Suprapubic skin (tissue), 4 donors: ENCODE results near the gene RFPL2. TPM values are rescaled to one million over a fixed set of nuclear protein-coding genes. Genes with fewer than 3 reads are reported as not detected.

ENCODE experiments used
- DNase-seq, 2 donors: peaks; one replicate each; pipeline ENCODE4 v3.0.0-alpha.2; 2019; ENCODE audit warnings: low spot score in 2 of 2
- H3K27ac ChIP-seq: fragments of 200-600 bp; sonication (generic); one replicate; pipeline ENCODE4 v1.5.1; 2019
- H3K27me3 ChIP-seq: fragments of 200-600 bp; sonication (generic); one replicate; pipeline ENCODE4 v1.5.1; 2019
- H3K36me3 ChIP-seq: fragments of 200-600 bp; sonication (generic); one replicate; pipeline ENCODE4 v1.5.1; 2019
- H3K4me1 ChIP-seq: fragments of 200-600 bp; sonication (generic); one replicate; pipeline ENCODE4 v1.5.1; 2019
- H3K4me3 ChIP-seq: fragments of 200-600 bp; sonication (generic); one replicate; pipeline ENCODE4 v1.5.1; 2019; ENCODE audit warnings: mild to moderate bottlenecking
- H3K9me3 ChIP-seq: fragments of 200-600 bp; sonication (generic); one replicate; pipeline ENCODE4 v1.5.1; 2019
- CTCF ChIP-seq, 2 donors: fragments of 200-600 bp in 1 of 2; fragments of 450-650 bp in 1 of 2; sonication (generic) in 1 of 2; IDR thresholded peaks; one replicate each; pipeline ENCODE4 v1.5.1; 2016 to 2019; ENCODE audit warnings: antibody characterized with exemption in 2 of 2, mild to moderate bottlenecking in 1 of 2, moderate library complexity in 1 of 2
- EP300 ChIP-seq: sonication (generic); formaldehyde crosslinking; IDR thresholded peaks from one replicate; pipeline ENCODE4 v1.6.1; 2017; ENCODE audit warnings: antibody characterized with exemption
- POLR2A ChIP-seq, 2 donors: fragments of 450-650 bp; IDR thresholded peaks; one replicate each; pipeline ENCODE4 v1.6.1; 2017; ENCODE audit warnings: antibody characterized with exemption in 2 of 2, mild to moderate bottlenecking in 2 of 2, moderate library complexity in 2 of 2
- POLR2AphosphoS5 ChIP-seq, 3 donors: sonication (generic); formaldehyde crosslinking; IDR thresholded peaks; one replicate each; pipeline ENCODE4 v1.6.1; 2017; ENCODE audit warnings: antibody characterized with exemption in 3 of 3
- WGBS: methylation state at CpG from one replicate; pipeline ENCODE4 v1.1.5; 2018; 5-methylcytosine and 5-hydroxymethylcytosine counted together
- total RNA-seq, 4 donors: library from RNA; depleted of rRNA; stranded (reverse); fragments of >200 nt; gene quantifications; one replicate each; pipeline ENCODE4 v1.1.0, GENCODE V29; 2016

The RFPL2 gene
- total RNA-seq, 4 donors from 2014 or later, result not detected

- WGBS, result 55% methylated on average over 2 of the region's 3 CpGs
- H3K4me1 ChIP-seq, result no peaks in the 10 kb centered on the region
- no peaks in the 10 kb centered on the region for H3K9me3 ChIP-seq
- no peak overlapping the region for H3K4me3 ChIP-seq
- TF ChIP-seq EP300 (no peak), POLR2AphosphoS5 (IDR thresholded peaks at IDR 0.05) (no peak), POLR2A (IDR thresholded peaks at IDR 0.05) (no peak), CTCF (IDR thresholded peaks at IDR 0.05) (no peak)
- peak in 1 of 2 donors; percentile 52 for DNase-seq
- no peaks in the 10 kb centered on the region for H3K36me3 ChIP-seq
- H3K27me3 ChIP-seq, result peaks cover 10% of the 10 kb centered on the region
- H3K27ac ChIP-seq, result no peak overlapping the region
Observed at GRCh38 chr22:32185821-32186220, 19.1 kb downstream of the RFPL2 start.

- Histone ChIP-seq H3K27ac (no peak overlapping the region), H3K4me1 (no peaks in the 10 kb centered on the region), H3K36me3 (no peaks in the 10 kb centered on the region), H3K27me3 (peaks cover 19% of the 10 kb centered on the region), H3K4me3 (no peak overlapping the region), H3K9me3 (no peaks in the 10 kb centered on the region)
- no peak for DNase-seq
- WGBS, result 61% methylated on average over 3 of the region's 3 CpGs
- no peak for TF ChIP-seq POLR2A (IDR thresholded peaks at IDR 0.05)
- no peak for TF ChIP-seq EP300
- no peak for TF ChIP-seq POLR2AphosphoS5 (IDR thresholded peaks at IDR 0.05)
- no peak for TF ChIP-seq CTCF (IDR thresholded peaks at IDR 0.05)
Observed at GRCh38 chr22:32183625-32184024, 21.2 kb downstream of the RFPL2 start.

GRCh38 chr22:32181043-32181442, 23.8 kb downstream of the RFPL2 start:
- no peaks in the 10 kb centered on the region for H3K9me3 ChIP-seq
- no peak overlapping the region for H3K27ac ChIP-seq
- no peaks in the 10 kb centered on the region for H3K36me3 ChIP-seq
- 82% methylated on average over 6 of the region's 6 CpGs for WGBS
- TF ChIP-seq EP300, result no peak
- no peak for TF ChIP-seq POLR2A (IDR thresholded peaks at IDR 0.05)
- TF ChIP-seq CTCF (IDR thresholded peaks at IDR 0.05), result no peak
- TF ChIP-seq POLR2AphosphoS5 (IDR thresholded peaks at IDR 0.05), result no peak
- DNase-seq, result no peak
- H3K27me3 ChIP-seq, result peaks cover 44% of the 10 kb centered on the region
- peaks cover 2% of the 10 kb centered on the region for H3K4me1 ChIP-seq
- no peak overlapping the region for H3K4me3 ChIP-seq

- Histone ChIP-seq H3K4me3 (no peak overlapping the region), H3K27me3 (peaks cover 67% of the 10 kb centered on the region), H3K36me3 (no peaks in the 10 kb centered on the region), H3K27ac (no peak overlapping the region), H3K9me3 (no peaks in the 10 kb centered on the region), H3K4me1 (peaks cover 7% of the 10 kb centered on the region)
- peak in 1 of 2 donors; percentile 57 for DNase-seq
- 83% methylated on average over 8 of the region's 8 CpGs for WGBS
- TF ChIP-seq POLR2AphosphoS5 (IDR thresholded peaks at IDR 0.05), result no peak
- TF ChIP-seq EP300, result no peak
- no peak for TF ChIP-seq CTCF (IDR thresholded peaks at IDR 0.05)
- no peak for TF ChIP-seq POLR2A (IDR thresholded peaks at IDR 0.05)
Observed at GRCh38 chr22:32177221-32177765, 27.6 kb downstream of the RFPL2 start.

DNA sequence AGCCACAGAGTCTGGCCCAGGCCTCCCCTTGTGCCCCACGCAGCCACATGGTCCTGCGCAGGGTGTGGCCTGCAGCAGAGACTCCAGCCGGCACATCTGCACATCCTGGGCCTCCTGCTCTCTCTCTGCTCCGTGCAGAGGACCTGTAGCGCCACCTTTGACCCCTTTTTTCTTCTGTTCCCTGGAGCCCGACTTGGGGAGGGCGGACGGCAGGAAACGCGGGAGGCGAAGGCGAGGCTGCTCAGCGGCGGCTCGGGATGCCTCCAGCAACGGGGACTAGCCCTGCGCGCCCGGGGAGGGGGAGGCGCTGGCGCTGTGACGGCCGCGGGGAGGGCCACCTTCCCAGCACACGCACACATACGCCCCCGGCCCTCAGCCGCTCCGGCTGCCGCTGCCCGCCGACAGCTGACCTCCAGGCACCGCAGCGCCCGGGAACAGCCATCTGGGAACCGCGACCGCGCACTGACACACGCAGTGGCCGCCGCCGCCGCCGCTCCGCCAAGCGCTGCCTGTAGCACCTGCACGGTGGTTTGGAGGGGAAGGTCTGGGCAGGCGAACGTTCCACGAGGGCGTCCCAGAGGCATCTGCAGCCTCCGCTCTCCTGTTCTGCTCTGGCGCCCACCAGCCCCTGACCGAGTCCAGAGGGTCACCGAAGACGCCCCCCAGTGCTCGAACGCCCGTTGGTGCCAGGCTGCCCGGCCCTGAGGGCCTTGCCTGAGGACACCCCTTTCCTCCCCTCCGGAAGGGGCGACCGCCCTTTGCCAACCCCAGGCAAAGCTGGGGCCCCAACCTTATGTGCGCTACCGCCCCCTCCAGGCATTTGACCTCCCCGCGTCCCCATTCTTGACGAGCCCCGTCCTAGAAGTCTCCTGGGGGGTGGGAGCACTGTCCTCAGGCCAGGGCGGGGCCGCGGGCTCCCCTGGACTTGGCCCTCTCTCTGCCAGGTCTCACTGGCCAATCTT, 28.9 kb downstream of the RFPL2 start:
- H3K27me3 ChIP-seq, result peaks cover 71% of the 10 kb centered on the region
- DNase-seq, result peak in 1 of 2 donors; percentile 63
- no peak for TF ChIP-seq POLR2A (IDR thresholded peaks at IDR 0.05)
- no peak for TF ChIP-seq EP300
- no peaks in the 10 kb centered on the region for H3K9me3 ChIP-seq
- no peak overlapping the region for H3K27ac ChIP-seq
- 45% methylated on average over 2 of the region's 73 CpGs for WGBS
- peaks cover 7% of the 10 kb centered on the region for H3K4me1 ChIP-seq
- H3K36me3 ChIP-seq, result no peaks in the 10 kb centered on the region
- peak overlapping the region; percentile 23 for H3K4me3 ChIP-seq
